ENCODE measurements around the gene VPS37B. TPM values are rescaled to one million over a fixed set of nuclear protein-coding genes. Genes with fewer than 3 reads are reported as not detected.
A peak's percentile ranks its signal among the peaks of the same experiment; 100 is the strongest.

Gene VPS37B
- total and polyA plus RNA-seq, 2 donors (not counting 3 experiments of a cell fraction or from before 2014, with no cell fraction given) = 39.5 to 45.9 TPM

DNA sequence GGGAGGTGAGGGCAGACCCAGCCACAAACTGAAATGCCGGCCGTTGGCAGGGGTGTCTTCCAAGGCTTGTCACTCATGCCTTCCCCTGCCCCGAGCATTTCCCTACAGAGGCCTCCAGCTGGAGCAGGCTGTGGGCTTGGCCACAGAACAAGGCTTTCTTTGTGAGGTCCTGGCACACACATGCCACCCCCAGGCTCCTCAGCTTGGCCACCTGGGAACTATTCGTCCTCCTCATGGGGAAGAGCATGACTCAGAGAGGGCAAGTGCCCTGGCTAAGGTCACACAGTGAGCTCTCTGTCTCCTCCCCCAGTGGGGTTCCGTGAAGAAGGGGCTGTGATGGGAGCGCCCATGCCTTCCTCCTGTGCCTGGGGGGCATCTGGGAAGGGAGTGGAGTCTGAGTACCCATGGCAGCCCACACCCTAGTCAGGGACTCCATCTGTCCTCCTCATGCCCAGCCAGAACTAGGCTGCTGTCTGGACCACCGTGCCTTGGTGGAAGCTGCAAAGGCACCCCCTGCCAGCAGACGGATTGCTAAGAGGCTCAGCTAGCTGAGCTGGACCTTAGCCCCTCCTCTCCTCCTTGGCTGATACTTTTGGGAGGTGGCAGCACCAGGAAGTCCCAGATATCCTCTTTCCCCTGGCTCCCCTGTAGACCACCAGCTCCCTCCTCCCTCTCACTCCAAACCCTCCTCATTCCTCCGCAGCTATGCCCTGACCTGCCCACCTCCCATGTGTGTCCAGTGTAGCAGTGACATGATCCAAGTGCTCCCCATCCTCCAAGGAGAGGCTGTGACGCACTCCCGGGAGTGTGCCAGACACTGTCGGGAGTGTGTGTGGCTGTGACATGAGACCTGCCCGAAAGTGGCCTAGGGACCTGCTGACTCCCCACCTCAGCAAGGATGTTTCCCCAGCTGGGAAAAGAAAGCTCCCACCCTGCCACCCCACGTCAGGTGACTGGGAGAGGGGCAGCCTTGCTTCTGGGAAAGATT, 49.0 kb upstream of the VPS37B start:
- H3K9ac ChIP-seq (replicated peaks; ENCODE audit: extremely low read depth, insufficient read depth, low read length) = no peak overlapping the region
- FAIRE-seq (peak; percentile 48), DNase-seq (ENCODE audit: low read depth, low spot score) (no peak)
- no peaks in the 10 kb centered on the region for H3K9me1 ChIP-seq (replicated peaks; ENCODE audit: control insufficient read depth, extremely low read depth, insufficient read depth, low read length)
- dilution Hi-C loops (cut with MboI; ENCODE audit: extremely low pct_ligation_motif_present, low sequenced_read_pairs) = no loop called here
- no peaks in the 10 kb centered on the region for H4K20me1 ChIP-seq (replicated peaks; ENCODE audit: control insufficient read depth, extremely low read depth, insufficient read depth, low read length)
- ChIA-PET CTCF (interaction anchor here (0.6 to 19.1 kb wide), 9 partner anchors 51 to 293 kb away, joined by 3 to 200 read pairs (median 3); no protein-coding TSS in a partner anchor), POLR2A (no interaction called here)
- no peaks in the 10 kb centered on the region for H3K9me3 ChIP-seq (replicated peaks; ENCODE audit: control insufficient read depth, insufficient read depth, low read length)
- peaks cover 43% of the 10 kb centered on the region for H3K4me1 ChIP-seq (ENCODE audit: control insufficient read depth, extremely low read depth, insufficient read depth, low read length)
- no peaks in the 10 kb centered on the region for H3K27me3 ChIP-seq (ENCODE audit: control insufficient read depth in 2 of 2, insufficient read depth in 2 of 2, low read length in 2 of 2)
- intact Hi-C loops (cut with micrococcal nuclease) = loop anchor here (5.0 kb wide), 1 partner anchor 48 kb away; the partner anchor contains the start of gene VPS37B
- H3K4me2 ChIP-seq (ENCODE audit: insufficient read depth, low read length) = no peak overlapping the region
- TF ChIP-seq, protein P1, sequence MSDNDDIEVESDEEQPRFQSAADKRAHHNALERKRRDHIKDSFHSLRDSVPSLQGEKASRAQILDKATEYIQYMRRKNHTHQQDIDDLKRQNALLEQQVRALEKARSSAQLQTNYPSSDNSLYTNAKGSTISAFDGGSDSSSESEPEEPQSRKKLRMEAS (IDR thresholded peaks at IDR 0.05; ENCODE audit: insufficient read depth, insufficient read length) = no peak
- TF ChIP-seq JUN (IDR thresholded peaks at IDR 0.05; ENCODE audit: borderline replicate concordance, insufficient read depth, insufficient read length, low read depth) (no peak), FOS (IDR thresholded peaks at IDR 0.05; ENCODE audit: borderline replicate concordance, insufficient read depth, low read length) (no peak), MYC (IDR thresholded peaks at IDR 0.05; ENCODE audit: low read depth, low read length) (no peak)
- TF ChIP-seq, protein P2, sequence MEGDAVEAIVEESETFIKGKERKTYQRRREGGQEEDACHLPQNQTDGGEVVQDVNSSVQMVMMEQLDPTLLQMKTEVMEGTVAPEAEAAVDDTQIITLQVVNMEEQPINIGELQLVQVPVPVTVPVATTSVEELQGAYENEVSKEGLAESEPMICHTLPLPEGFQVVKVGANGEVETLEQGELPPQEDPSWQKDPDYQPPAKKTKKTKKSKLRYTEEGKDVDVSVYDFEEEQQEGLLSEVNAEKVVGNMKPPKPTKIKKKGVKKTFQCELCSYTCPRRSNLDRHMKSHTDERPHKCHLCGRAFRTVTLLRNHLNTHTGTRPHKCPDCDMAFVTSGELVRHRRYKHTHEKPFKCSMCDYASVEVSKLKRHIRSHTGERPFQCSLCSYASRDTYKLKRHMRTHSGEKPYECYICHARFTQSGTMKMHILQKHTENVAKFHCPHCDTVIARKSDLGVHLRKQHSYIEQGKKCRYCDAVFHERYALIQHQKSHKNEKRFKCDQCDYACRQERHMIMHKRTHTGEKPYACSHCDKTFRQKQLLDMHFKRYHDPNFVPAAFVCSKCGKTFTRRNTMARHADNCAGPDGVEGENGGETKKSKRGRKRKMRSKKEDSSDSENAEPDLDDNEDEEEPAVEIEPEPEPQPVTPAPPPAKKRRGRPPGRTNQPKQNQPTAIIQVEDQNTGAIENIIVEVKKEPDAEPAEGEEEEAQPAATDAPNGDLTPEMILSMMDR (IDR thresholded peaks at IDR 0.05; ENCODE audit: extremely low read depth in 1 of 2, insufficient read depth in 1 of 2, low read depth in 1 of 2, low read length in 2 of 2) = no peak
- H3K36me3 ChIP-seq (ENCODE audit: control insufficient read depth in 2 of 2, extremely low read depth in 1 of 2, insufficient read depth in 2 of 2, low read length in 2 of 2) = no peaks in the 10 kb centered on the region
- peak overlapping the region; percentile 6 for H3K27ac ChIP-seq (ENCODE audit: insufficient read depth, low read depth, low read length)
- no peak overlapping the region for H3K4me3 ChIP-seq (replicated peaks in 1 of 3; ENCODE audit: insufficient read depth in 1 of 3, low read depth in 1 of 3, low read length in 3 of 3)
- H3K79me2 ChIP-seq (ENCODE audit: control insufficient read depth, insufficient read depth, low read length) = no peaks in the 10 kb centered on the region
- BruUV-seq (replicated peaks) = no TSS peak
- no peak overlapping the region for H2AFZ ChIP-seq (ENCODE audit: low read depth, low read length)
